HG02943 (cell line): Measurements from ENCODE around the gene COL23A1.
"Not testable (repeated sequence)": the region's sequence is repeated elsewhere in the genome, so short reads cannot be mapped to it uniquely, and the experiment has no call there.

Experiments
- ATAC-seq: cut with Tn5 transposase; IDR thresholded peaks from one replicate; pipeline ENCODE4 v1.9.1; 2021; ENCODE audit warnings: mild to moderate bottlenecking, low read depth, moderate library complexity; ENCODE audit not compliant: unreplicated experiment

COL23A1 gene

DNA sequence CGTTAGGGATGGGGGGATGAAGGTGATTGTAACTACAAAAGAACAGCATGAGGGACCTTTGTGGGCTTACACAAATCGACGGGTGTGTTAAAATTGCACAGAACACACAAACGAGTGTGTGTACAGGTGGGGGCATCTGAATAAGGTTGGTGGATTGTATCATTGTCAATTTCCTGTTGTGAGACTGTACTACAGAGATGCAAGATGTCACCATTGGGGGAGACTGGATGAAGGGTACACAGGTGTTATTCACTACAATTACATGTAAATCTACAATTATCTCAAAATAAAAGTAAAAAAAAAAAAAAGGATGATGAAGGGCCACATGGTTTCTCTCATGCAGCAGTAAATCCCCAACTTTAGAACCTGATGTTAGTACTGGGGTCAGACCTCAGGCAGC, 326.1 kb downstream of the COL23A1 start:
- ATAC-seq, result no peak

DNA sequence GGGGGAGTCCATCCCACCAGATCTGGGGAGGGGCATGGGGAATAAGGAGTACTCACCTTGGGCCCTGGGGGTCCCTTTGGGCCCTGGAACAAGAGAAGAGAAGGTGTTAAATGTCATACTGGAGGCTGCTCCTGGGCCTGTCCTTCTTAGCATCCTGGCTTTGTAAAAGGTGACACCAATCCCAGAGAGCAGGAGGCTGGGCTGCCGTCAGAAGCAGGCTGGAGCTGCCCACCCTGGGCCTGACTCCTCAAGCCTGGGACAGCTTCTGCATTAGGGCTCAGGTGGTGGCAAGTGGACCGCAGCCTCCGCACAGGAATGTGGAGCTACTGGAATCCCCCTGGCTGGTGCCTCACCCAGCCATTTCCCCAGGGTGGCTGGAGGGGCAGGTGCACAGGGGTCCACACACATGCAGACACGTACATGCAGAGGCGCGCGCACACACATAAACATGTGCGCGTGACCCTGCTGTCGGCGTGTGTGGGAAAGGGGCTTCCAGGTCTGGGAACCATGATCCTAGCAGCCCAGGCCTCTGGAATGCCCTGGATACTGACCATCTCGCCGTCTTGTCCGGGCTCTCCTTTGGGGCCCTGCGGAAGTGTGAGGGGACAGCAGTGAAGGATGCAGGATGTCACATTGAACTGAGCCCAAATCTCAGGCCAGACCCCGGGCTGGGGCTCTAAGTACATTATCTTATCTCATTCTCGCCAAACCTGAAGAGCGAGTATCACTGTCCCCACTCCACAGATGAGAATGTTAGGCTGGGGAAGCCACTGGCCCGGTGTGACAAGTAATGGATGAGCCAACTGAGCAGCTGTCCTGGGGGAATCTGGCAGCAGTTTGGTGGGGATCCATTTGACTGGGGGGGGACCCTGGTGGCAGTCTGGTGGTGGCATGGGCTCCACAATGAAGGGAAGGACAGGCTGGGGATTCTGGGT, 328.3 kb downstream of the COL23A1 start:
- no peak for ATAC-seq

DNA sequence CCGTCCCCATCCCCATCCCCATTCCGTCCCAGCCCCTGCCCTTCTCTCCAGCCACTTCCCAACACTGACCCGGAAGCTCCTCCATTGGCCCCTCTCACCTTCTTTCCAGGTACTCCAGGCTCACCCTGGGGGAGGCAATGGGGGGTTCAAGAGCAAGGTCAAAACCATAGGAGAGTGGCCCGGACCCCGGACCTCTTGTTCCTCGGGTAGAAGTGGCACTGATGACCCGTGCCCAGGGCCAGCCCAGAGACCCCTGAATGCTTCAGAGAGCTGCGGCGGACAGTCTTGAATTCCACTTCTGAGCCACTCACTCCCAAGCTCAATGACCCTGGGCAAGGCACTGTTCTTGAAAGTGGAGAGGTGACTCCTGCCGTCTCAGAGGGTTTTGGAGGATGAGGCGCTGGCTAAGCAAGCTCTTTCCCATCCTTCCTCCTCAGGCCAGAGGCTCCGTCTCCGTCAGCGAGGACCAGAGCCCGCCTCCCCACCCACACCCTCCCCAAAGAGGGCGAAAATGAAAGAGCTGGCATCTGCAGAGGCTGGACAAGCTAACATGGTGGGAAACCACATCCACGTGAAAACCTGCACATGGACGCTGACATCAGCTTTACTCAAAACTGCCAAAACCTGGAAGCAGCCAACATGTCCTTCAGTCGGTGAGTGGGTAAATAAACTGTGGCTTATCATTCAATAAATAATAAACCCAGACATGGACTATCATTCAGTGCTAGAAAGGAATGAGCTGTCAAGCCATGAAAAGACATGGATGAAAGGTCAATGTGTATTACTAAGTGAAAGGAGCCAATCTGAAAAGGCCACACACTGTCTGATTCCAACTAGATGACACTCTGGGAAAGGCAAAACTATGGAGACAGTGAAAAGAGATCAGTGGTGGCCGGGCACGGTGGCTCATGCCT, 330.3 kb downstream of the COL23A1 start:
- ATAC-seq, result no peak

- ATAC-seq, result no peak
Observed at GRCh38 chr5:178257650-178258049, 332.5 kb downstream of the COL23A1 start.

GRCh38 chr5:178256746-178257145, 333.4 kb downstream of the COL23A1 start:
- ATAC-seq, result no peak

DNA sequence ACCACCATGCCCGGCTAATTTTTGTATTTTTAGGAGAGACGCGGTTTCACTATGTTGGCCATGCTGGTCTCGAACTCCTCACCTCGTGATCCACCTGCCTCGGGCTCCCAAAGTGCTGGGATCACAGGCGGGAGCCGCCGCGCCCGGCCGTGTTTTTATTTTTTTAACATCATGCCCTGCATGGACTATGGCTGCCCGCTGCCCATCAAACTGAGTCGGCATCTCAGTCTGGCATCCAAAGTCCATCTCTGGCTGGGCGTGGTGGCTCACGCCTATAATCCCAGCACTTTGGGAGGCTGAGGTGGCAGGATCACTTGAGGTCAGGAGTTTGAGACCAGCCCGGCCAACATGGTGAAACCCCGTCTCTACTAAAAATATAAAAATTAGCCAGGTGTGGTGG, 336.6 kb downstream of the COL23A1 start:
- ATAC-seq, result not testable (repeated sequence)

- no peak for ATAC-seq
Observed at GRCh38 chr5:178252258-178252657, 337.9 kb downstream of the COL23A1 start.

DNA sequence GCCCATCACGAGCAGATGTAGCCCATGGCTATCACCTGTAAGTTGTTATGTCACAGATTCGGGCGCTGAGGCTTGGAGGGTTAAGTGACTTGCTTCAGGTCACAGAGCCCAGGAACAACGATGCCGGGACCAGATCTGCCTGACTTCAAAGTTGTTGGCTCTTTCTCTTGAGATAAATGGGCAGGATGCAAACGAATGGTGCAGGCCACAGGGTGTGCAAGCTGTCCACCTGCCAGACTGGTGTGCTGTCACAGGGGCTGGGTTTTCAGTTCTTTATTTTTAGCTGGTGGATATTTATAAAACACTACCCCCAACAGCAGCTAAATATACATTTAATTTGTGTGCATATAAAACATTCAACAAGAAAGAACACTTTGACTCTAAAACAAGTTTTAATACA, 339.9 kb downstream of the COL23A1 start:
- ATAC-seq, result no peak

GRCh38 chr5:178249191-178249989, 340.8 kb downstream of the COL23A1 start:
- ATAC-seq, result no peak

- no peak for ATAC-seq
Observed at GRCh38 chr5:178248750-178249149, 341.4 kb downstream of the COL23A1 start.

DNA sequence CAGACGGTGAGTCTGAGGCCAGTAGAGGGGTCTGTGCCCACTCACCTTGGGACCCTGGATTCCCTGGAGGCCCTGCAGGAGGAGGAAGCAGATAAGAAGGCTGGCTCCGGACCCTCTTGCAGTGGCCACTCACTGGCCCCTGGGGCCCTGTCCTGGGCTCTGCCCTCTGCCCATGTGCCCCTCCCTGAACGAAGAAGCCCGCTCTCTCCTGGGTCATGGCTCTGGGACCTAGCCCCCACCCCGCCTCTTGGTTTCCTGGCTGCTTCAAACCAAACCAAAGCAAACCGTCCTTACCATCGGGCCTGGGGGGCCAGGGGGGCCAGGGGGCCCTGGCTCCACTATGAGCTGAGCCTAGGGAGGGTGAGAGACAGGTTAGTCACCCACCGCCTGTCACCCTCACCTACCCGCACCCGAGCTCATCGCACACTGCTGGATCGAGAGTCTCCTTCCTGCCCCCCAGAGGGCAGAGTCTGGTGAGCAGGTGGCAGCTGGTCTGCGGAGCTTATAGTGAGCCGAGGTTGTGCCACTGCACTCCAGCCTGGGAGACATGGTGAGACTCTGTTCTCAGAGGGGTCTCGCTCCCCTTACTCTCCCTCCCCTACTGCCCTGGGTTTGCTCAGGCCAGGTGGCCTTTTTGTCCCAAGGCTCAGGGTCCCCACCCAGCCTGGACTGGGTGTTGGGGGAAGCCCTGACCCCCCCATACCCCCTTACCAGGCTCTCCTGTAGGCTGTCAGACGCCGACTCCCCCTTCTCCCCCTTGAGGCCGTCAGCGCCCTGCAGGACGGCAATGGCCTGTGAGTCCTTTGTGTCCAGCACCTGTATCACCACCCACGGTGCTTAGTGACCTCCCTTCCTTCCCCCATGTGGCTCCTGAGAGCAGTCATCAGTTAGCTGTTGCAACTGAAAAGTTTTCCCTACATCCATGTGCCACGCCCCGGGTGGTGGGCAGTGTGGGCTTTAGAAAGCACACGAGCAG, 342.4 kb downstream of the COL23A1 start:
- no peak for ATAC-seq

GRCh38 chr5:178246624-178247279, 343.4 kb downstream of the COL23A1 start:
- ATAC-seq, result no peak

DNA sequence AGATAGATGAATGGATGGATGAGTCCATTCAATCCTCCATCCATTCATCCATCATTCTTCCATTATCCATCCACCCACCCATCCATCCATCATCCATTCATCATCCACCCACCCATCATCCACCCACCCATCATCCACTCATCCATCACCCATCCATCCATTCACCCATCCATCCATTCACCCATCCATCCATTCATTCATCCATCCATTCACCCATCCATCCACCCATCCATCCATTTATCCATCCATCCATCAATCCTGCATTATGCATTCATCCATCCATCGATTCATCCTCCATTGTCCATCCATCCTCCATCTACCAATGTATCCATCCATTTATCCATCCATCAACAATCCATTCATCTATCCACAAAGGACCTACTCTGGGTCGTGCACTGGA, 344.8 kb downstream of the COL23A1 start:
- no peak for ATAC-seq

- ATAC-seq, result no peak
Observed at GRCh38 chr5:178244576-178244975, 345.6 kb downstream of the COL23A1 start.

- ATAC-seq, result no peak
Observed at GRCh38 chr5:178242416-178242815, 347.8 kb downstream of the COL23A1 start.

- ATAC-seq, result no peak
Observed at GRCh38 chr5:178241688-178242231, 348.4 kb downstream of the COL23A1 start.

DNA sequence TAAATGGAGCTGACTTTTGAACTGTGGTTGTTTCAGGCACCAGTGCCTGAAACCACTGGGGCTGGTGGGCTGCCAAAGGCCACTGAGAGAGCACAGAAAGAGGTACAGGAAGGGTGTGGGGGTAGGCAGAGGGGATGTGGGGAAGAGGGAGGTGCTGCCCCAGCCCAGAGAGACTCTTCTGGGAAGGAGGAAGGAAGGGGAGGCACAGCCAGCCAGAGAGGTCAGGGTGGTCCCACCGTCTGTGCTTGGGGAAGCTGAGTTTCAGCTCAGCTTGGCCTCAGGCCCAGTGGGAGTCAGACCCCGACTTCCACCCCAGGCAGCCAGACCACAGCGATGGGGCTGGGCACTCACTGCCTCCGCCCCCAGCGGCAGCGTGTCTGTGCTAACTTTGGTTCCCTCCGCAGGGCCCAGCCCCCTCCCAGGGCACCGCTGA, 348.9 kb downstream of the COL23A1 start:
- no peak for ATAC-seq

DNA sequence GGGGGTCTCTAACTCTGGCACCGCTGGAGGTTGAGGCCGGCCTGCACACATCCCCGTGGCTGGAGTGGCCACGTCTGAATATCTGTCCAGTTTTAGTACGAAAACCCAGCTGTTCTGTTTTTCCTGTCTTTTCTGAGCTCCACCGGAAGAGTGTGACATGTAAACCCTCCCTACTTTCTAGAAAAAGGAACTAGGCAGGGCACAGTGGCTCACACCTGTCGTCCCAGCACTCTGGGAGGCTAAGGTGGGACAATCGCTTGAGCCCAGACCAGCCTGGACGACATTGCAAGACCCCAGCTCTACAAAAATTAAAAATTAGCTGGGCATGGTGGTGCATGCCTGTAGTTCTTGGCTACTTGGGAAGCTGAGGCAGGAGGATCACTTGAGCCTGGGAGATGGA, 349.4 kb downstream of the COL23A1 start:
- no peak for ATAC-seq
